Posterior vena cava (tissue), 2 donors: ENCODE data around the gene GBP6. TPM values are rescaled to one million over a fixed set of nuclear protein-coding genes. Genes with fewer than 3 reads are reported as not detected.
"Not testable (repeated sequence)": the region's sequence is repeated elsewhere in the genome, so short reads cannot be mapped to it uniquely, and the experiment has no call there.

ENCODE experiments used
- DNase-seq: peaks from one replicate; pipeline ENCODE4 v3.0.0-alpha.2; 2020; ENCODE audit warnings: low spot score
- intact Hi-C, 2 donors: fragments of 100-400 bp; cut with DNase I; formaldehyde crosslinking; loops; one replicate each; pipeline versions ENCODE4 v1.14.1 to v1.14.2; 2022 to 2023
- long read RNA-seq, 2 donors: library from polyadenylated mRNA; unstranded; transcript quantifications; one replicate each; pipeline ENCODE4 v2.0.0, GENCODE V29; 2020 to 2021
- total RNA-seq, 2 donors: library from RNA; stranded (reverse); fragmentation: NEBNext Ultra II Directional; extraction: Animal tissue kit (Norgen Biotek cat#: 25700); gene quantifications; one replicate each; pipeline ENCODE4 v1.2.1, GENCODE V29; 2021
- donor health status: DM: yes; HTN: yes; CAD: no.
- donor health status: DM: yes; HTN: yes; CAD: no.

The GBP6 gene, protein sequence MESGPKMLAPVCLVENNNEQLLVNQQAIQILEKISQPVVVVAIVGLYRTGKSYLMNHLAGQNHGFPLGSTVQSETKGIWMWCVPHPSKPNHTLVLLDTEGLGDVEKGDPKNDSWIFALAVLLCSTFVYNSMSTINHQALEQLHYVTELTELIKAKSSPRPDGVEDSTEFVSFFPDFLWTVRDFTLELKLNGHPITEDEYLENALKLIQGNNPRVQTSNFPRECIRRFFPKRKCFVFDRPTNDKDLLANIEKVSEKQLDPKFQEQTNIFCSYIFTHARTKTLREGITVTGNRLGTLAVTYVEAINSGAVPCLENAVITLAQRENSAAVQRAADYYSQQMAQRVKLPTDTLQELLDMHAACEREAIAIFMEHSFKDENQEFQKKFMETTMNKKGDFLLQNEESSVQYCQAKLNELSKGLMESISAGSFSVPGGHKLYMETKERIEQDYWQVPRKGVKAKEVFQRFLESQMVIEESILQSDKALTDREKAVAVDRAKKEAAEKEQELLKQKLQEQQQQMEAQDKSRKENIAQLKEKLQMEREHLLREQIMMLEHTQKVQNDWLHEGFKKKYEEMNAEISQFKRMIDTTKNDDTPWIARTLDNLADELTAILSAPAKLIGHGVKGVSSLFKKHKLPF
- not detected for total RNA-seq
- long read RNA-seq, donor 1 = 0 reads
- long read RNA-seq, donor 2 = 0 reads

GRCh38 chr1:89363638-89364536, at the start of gene GBP6:
GBP6 (plus strand) TSS chr1:89364059; CDS start chr1:89368552, 4,493 bp downstream.
- intact Hi-C loops = no loop called here
- DNase-seq = no peak

GRCh38 chr1:89322402-89322801, 41.5 kb upstream of the GBP6 start:
- no peak for DNase-seq
- intact Hi-C loops = no loop called here

GRCh38 chr1:89331890-89332289, 32.0 kb upstream of the GBP6 start:
- intact Hi-C loops = no loop called here
- no peak for DNase-seq

DNA sequence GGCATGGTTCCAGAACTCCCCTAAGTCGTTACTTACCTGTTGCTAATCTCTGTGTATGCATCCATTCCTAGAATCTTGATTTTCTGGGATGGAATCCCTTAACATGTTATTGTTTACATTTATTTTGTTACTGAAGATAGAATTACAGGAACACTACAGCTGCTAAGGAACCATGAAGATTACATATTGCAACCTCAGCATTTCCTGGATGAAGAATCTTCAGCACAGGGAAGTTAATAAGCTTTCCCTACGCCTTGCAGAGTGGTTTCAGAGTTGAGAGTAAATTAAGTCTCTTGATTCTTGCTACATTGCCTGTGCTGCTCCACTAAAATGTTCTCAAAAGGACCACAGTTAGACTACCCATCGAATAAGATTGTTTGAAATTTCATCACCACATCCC, 31.4 kb upstream of the GBP6 start:
- intact Hi-C loops = no loop called here
- no peak for DNase-seq

- intact Hi-C loops = no loop called here
- DNase-seq = no peak
These were observed 28.4 kb upstream of the GBP6 start for GRCh38 chr1:89335486-89335885.

GRCh38 chr1:89337903-89338302, 26.0 kb upstream of the GBP6 start:
- intact Hi-C loops = no loop called here
- no peak for DNase-seq

DNA sequence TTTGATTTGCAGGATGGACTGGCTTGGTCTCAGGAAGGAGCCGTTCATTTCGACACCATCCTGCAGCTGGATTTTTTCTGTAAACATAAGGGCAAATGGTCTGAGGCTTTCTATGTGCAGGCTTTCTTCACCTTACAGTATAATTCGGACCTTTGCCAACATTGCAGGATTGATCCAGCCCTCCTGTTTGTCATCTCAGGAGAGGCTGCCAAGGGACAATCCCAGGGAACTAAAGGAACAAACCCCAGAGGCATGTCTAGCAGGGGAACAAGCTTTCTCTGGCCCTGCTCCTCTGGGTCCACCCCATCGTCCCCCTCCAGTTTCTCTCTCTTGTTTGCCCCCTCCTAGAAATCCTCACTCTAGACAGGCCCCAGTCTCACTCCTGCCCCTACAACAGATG, 24.8 kb upstream of the GBP6 start:
- no peak for DNase-seq
- intact Hi-C loops = no loop called here

GRCh38 chr1:89345479-89345878, 18.4 kb upstream of the GBP6 start:
- intact Hi-C loops = not testable (repeated sequence)

DNA sequence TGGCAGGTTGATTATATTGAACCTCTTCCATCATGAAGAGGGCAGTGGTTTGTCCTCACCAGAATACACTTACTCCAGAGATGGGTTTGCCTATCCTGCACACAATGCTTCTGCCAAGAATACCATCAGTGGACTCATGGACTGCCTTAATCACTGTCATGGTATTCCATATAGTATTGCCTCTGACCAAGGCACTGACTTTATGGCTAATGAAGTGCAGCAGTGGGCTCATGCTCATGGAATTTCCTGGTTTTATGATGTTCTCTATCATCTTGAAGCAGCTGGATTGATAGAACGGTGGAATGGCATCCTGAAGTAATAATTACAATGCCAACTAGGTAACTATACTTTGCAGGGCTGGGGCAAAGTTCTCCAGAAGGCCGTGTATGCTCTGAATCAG, 16.6 kb upstream of the GBP6 start:
- no peak for DNase-seq
- intact Hi-C loops = no loop called here

More at GRCh38 chr1:89345479-89345878, 18.4 kb upstream of the GBP6 start:
- DNase-seq = not testable (repeated sequence)

DNA sequence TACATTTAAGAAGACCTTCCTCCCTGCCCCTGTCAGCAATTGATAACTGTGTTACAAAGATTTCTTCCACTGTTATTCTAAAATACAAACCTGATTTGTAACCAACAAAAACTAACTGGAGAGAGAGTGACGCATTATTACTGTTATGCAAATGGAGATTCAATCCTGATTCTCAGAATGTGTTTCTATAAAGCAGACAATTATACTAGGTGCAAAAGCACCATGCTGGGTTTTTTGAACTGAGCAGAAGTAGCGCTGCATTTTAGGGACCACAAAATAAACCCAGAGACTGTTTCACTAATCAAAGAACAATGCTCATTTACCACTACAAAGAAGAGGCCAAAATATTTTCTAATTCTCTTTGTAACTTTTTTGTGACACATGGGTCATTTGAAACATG, 13.6 kb upstream of the GBP6 start:
- DNase-seq = no peak
- intact Hi-C loops = no loop called here

DNA sequence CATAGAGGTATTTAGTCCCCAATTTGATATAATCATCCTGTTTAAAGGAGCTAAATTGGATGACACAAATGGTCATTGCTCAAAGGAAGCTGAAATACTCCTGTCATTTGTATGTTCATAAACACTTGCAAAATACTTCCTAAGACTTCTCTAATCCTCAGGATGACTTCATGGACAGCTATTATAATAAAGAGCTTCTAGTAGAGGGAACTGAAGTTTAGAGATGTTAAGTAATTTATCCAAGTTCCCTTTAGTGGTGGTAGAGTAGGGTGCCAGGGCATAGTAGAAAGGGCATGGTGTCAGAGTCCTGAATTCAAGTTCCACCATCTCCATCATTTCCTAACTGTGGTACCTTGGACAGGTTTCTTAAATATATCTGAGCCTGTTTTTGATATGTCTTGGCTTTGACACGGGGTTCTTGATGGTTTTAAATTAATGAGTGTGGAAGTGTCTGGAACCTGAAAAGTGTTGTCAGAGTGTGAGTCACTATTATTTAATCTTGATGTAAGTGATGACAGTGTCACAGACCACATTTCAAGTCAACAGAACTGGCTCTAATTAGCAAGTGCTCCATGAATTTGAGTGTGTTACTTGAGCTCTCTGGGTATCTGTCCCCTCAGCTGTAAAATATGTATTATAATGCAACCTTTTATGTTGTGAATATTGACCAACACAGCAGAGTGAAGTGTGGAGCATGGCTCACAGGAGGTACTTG, 12.1 kb upstream of the GBP6 start:
- no peak for DNase-seq
- intact Hi-C loops = no loop called here

GRCh38 chr1:89352421-89352820, 11.4 kb upstream of the GBP6 start:
- intact Hi-C loops = no loop called here
- no peak for DNase-seq

- intact Hi-C loops = no loop called here
- DNase-seq = no peak
These were observed 9.7 kb upstream of the GBP6 start for GRCh38 chr1:89354205-89354604.

- DNase-seq = no peak
- intact Hi-C loops = loop anchor here (5.0 kb wide), 2 partner anchors 268 to 358 kb away; no protein-coding TSS in a partner anchor
These were observed 8.8 kb upstream of the GBP6 start for GRCh38 chr1:89355056-89355455.

DNA sequence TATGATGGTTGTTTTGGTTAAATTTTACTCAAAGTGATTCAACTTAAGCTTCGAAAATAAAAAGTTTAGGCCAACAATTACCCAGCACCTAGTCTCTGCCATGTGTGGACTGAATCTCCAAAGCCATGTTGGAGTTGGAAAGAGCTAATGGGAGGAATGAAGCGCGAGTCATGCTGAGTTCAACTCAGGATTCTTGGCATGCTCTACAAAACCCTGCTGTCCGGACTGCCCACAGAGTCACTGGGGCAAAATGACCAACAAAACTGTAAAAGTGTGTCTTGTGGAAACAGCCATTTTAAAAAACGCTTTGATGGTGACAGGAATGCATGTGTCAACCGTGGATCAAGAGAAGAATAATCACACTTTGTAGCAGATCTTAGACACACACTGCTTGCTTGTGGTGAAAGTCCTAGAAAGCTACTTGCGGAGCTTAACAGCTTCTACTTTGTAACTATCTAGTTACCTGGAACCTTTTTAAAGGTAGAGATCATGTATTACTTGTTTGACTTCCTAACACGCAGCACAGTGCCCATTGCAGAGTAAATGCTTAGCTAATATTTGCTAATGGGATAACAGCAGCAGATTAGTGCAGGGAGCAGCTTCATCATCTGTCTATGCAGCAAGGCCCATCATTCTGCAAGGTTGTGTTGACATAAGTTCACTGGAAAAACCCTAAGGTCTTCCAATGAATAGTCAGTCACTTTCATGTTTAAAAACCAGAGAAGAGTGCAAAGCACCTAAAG, 7.0 kb upstream of the GBP6 start:
- intact Hi-C loops = loop anchor here (5.0 kb wide), 2 partner anchors 270 to 360 kb away; no protein-coding TSS in a partner anchor
- no peak for DNase-seq

GRCh38 chr1:89358287-89358893, 5.5 kb upstream of the GBP6 start:
- peak; percentile 91 for DNase-seq
- intact Hi-C loops = loop anchor here (5.0 kb wide), 2 partner anchors 271 to 361 kb away; no protein-coding TSS in a partner anchor

DNA sequence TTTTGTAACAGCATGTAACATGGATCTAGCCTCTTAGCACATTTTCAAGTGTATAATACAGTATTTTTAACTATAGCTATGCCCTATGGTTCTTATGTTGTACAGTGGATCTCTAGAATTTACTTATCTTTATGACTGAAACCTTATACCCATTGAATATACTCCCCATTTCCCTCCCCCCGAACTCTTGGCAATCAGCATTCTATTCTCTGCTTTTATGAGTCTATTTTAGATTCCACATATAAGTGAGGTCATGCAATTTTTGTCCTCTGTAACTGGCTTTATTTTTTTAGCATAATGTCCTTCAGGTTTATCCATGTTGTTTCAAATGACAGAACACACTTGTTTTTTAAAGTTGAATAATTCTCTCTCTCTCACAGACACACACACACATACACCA, 3.1 kb upstream of the GBP6 start:
- no peak for DNase-seq
- intact Hi-C loops = no loop called here

GRCh38 chr1:89361681-89362080, 2.2 kb upstream of the GBP6 start:
- DNase-seq = no peak
- intact Hi-C loops = no loop called here
